Hepatocyte (in vitro differentiated cells): Measurements from ENCODE around the gene SHISA4. TPM values are rescaled to one million over a fixed set of nuclear protein-coding genes. Genes with fewer than 3 reads are reported as not detected.

ENCODE experiments used
- DNase-seq: peaks from one replicate; pipeline ENCODE4 v3.0.0-alpha.2; 2016; ENCODE audit warnings: low spot score
- H2AFZ ChIP-seq: fragments of 200-600 bp; sonication (generic); 2 replicates; pipeline ENCODE4 v1.6.0; 2016; ENCODE audit warnings: antibody characterized with exemption, mild to moderate bottlenecking
- H3K27ac ChIP-seq: fragments of 200-600 bp; sonication (generic); 2 replicates; pipeline ENCODE4 v1.5.1; 2016; ENCODE audit warnings: mild to moderate bottlenecking
- H3K27me3 ChIP-seq: fragments of 200-600 bp; sonication (generic); 2 replicates; pipeline ENCODE4 v1.6.1; 2016
- H3K36me3 ChIP-seq: fragments of 200-600 bp; sonication (generic); replicated peaks from 2 replicates; pipeline ENCODE4 v1.5.1; 2016; ENCODE audit warnings: low read depth; ENCODE audit not compliant: insufficient read depth
- H3K4me1 ChIP-seq: fragments of 200-600 bp; sonication (generic); 2 replicates; pipeline ENCODE4 v1.5.1; 2016; ENCODE audit warnings: mild to moderate bottlenecking, moderate library complexity; ENCODE audit not compliant: insufficient read depth
- H3K4me2 ChIP-seq: fragments of 200-600 bp; sonication (generic); 2 replicates; pipeline ENCODE4 v1.6.0; 2016
- H3K4me3 ChIP-seq: fragments of 200-600 bp; sonication (generic); 2 replicates; pipeline ENCODE4 v1.5.1; 2016; ENCODE audit warnings: mild to moderate bottlenecking
- H3K79me2 ChIP-seq: fragments of 200-600 bp; sonication (generic); 2 replicates; pipeline ENCODE4 v1.6.0; 2017; ENCODE audit warnings: mild to moderate bottlenecking
- H3K9me2 ChIP-seq: fragments of 200-600 bp; sonication (generic); replicated peaks from 2 replicates; pipeline ENCODE4 v1.6.0; 2017; ENCODE audit warnings: mild to moderate bottlenecking; ENCODE audit not compliant: insufficient read depth
- H3K9me3 ChIP-seq: fragments of 200-600 bp; sonication (generic); 2 replicates; pipeline ENCODE4 v1.5.1; 2016; ENCODE audit warnings: low read depth, mild to moderate bottlenecking
- H4K20me1 ChIP-seq: fragments of 200-600 bp; sonication (generic); 2 replicates; pipeline ENCODE4 v1.6.0; 2016; ENCODE audit warnings: mild to moderate bottlenecking; ENCODE audit not compliant: insufficient read depth, poor library complexity, severe bottlenecking
- EZH2 ChIP-seq: fragments of 200-600 bp; sonication (generic); IDR thresholded peaks from 2 replicates; pipeline ENCODE4 v1.6.1; 2016; ENCODE audit warnings: antibody characterized with exemption, mild to moderate bottlenecking, borderline replicate concordance
- EZH2phosphoT487 ChIP-seq: fragments of 200-600 bp; sonication (generic); IDR thresholded peaks from one replicate; pipeline ENCODE4 v1.6.1; 2018; ENCODE audit warnings: antibody characterized with exemption, mild to moderate bottlenecking, low read depth, moderate library complexity; ENCODE audit not compliant: unreplicated experiment, severe bottlenecking
- WGBS: methylation state at CpG from one replicate; pipeline ENCODE4 v1.1.6; 2016; ENCODE audit warnings: low lambda C conversion rate; ENCODE audit errors: missing lambda C conversion rate; 5-methylcytosine and 5-hydroxymethylcytosine counted together
- polyA plus RNA-seq: library from polyadenylated mRNA; unstranded; fragments of >200 nt; fragmentation: Nextera tagmentation; extraction: Ambion mirVana; gene quantifications from 2 replicates; pipeline ENCODE4 v1.2.1, GENCODE V29; 2016
- total RNA-seq: library from RNA; depleted of rRNA; stranded (reverse); fragments of >200 nt; gene quantifications from 2 replicates; pipeline ENCODE4 v1.2.3, GENCODE V29; 2014
- TF ChIP-seq, protein P1 (sequence below): fragments of 200-600 bp; sonication (generic); IDR thresholded peaks from 2 replicates; pipeline ENCODE4 v1.5.1; 2016; ENCODE audit warnings: antibody characterized with exemption, mild to moderate bottlenecking; ENCODE audit not compliant: poor library complexity

Gene SHISA4
- total and polyA plus RNA-seq, 2 experiments from 2014 or later, result 10.2 to 24.0 TPM

DNA sequence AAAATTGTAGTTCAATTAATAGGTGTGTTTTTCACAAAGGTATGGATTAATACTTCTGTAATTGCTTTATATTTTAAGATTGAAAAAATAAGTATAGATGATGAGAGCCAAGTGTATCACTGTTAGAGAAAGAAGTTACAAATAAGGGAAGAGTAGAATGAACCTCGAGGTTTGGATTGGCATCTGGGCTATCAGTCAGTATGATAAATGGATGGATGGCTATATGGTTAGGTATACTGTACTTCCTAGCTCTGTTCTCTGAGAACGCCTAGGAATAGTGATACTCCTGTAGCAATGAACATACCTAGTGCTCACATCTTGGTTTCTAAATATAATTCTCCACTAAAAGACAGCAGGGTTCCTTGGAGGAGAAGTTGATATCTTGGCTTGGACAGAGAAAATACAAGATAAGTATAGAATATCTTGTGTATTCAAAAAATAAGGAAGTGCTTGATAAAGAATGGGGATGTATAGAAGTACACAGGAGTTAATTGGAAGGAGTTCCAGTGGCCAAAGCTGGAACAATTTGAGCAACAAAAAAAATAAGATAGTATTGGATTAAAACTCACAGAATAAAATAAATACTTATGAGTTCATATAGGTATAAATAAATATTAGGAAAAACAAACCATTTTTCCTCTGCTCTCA lies 47.3 kb upstream of the SHISA4 start:
- no peak for TF ChIP-seq EZH2phosphoT487
- TF ChIP-seq, protein P1, sequence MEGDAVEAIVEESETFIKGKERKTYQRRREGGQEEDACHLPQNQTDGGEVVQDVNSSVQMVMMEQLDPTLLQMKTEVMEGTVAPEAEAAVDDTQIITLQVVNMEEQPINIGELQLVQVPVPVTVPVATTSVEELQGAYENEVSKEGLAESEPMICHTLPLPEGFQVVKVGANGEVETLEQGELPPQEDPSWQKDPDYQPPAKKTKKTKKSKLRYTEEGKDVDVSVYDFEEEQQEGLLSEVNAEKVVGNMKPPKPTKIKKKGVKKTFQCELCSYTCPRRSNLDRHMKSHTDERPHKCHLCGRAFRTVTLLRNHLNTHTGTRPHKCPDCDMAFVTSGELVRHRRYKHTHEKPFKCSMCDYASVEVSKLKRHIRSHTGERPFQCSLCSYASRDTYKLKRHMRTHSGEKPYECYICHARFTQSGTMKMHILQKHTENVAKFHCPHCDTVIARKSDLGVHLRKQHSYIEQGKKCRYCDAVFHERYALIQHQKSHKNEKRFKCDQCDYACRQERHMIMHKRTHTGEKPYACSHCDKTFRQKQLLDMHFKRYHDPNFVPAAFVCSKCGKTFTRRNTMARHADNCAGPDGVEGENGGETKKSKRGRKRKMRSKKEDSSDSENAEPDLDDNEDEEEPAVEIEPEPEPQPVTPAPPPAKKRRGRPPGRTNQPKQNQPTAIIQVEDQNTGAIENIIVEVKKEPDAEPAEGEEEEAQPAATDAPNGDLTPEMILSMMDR, result no peak
- no peak for TF ChIP-seq EZH2
- peaks cover 98% of the 10 kb centered on the region for H3K79me2 ChIP-seq
- no peak for DNase-seq

DNA sequence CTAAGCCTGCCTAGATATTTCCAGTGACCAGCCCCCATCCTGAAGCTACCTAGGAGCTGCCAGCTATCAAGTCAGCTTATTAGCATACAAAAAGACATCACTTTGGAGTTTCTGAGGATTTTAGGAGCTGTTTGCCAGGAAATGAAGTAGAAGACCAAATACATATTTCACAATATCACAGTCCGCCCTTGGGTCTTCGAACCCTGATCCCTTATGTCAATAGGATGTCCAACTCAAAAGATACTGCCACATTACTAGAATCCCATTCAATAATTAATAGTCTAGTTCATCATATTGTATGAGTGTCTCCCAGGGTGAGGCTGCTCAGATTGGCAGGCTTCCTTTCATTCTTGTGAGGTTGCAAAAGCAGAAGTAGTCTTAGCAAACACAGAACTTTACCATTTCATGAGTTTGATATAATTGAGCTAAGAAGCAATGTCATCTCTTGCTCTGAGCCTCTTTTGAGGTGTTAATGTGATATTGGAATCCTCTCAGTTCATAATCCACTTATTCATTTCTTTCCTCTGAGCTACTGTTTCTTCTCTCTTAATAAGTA lies 46.1 kb upstream of the SHISA4 start:
- no peaks in the 10 kb centered on the region for H3K9me2 ChIP-seq
- H3K27ac ChIP-seq, result no peak overlapping the region
- WGBS, result 94% methylated on average over 2 of the region's 2 CpGs
- no peak overlapping the region for H3K4me2 ChIP-seq
- TF ChIP-seq EZH2phosphoT487 (no peak), EZH2 (no peak)
- TF ChIP-seq, protein P1, result no peak
- H4K20me1 ChIP-seq, result no peaks in the 10 kb centered on the region
- no peaks in the 10 kb centered on the region for H3K9me3 ChIP-seq
- H3K4me1 ChIP-seq, result no peaks in the 10 kb centered on the region
- peaks cover 93% of the 10 kb centered on the region for H3K79me2 ChIP-seq
- H2AFZ ChIP-seq, result no peak overlapping the region
- no peaks in the 10 kb centered on the region for H3K36me3 ChIP-seq
- no peaks in the 10 kb centered on the region for H3K27me3 ChIP-seq
- no peak overlapping the region for H3K4me3 ChIP-seq
- DNase-seq, result no peak

More for the DNA sequence above, 47.3 kb upstream of the SHISA4 start:
- no peak overlapping the region for H3K27ac ChIP-seq
- H3K9me2 ChIP-seq, result no peaks in the 10 kb centered on the region
- H3K27me3 ChIP-seq, result no peaks in the 10 kb centered on the region
- H3K36me3 ChIP-seq, result no peaks in the 10 kb centered on the region
- no peak overlapping the region for H2AFZ ChIP-seq
- H3K9me3 ChIP-seq, result no peaks in the 10 kb centered on the region
- H4K20me1 ChIP-seq, result no peaks in the 10 kb centered on the region
- no peak overlapping the region for H3K4me2 ChIP-seq
- no peaks in the 10 kb centered on the region for H3K4me1 ChIP-seq
- no peak overlapping the region for H3K4me3 ChIP-seq
- 94% methylated on average over 2 of the region's 2 CpGs for WGBS

DNA sequence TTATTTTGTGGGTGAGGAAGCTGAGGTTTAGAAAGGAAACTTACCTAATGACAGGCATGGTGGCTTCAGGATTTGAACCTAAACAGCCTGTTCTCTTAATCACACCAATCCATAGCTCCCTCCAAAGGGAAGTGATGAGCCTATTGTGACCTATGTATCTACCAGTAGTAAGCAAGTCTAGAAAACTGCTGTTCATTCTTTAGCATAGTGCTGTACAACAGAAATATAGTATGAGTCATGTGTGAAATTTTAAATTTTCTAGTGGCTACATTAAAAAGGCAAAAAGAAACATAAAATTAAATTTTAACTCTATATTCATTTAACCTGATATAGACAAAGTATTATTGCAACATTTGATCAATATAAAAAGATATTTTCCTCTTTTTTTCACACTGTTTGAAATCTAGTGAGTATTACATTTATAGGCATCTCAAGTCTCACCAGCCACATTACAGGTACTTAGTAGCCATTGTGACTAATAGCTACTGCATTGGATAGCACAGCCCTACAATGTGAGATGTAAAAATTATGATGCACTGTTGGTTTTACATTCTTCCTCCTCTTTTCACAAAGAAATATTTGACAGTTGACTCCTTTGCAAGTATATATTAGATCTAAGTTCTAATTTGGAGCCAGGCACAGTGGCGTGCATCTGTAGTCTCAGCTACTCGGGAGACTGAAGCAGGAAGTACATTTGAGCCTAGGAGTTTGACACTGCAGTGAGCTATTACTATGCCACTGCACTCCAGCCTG lies 43.2 kb upstream of the SHISA4 start:
- no peak overlapping the region for H3K27ac ChIP-seq
- H3K4me1 ChIP-seq, result no peaks in the 10 kb centered on the region
- no peak overlapping the region for H3K4me2 ChIP-seq
- no peak overlapping the region for H2AFZ ChIP-seq
- H3K27me3 ChIP-seq, result no peaks in the 10 kb centered on the region
- H3K4me3 ChIP-seq, result no peak overlapping the region
- 79% methylated on average over 2 of the region's 2 CpGs for WGBS
- TF ChIP-seq EZH2phosphoT487 (no peak), EZH2 (no peak)
- TF ChIP-seq, protein P1, result no peak
- H3K9me3 ChIP-seq, result no peaks in the 10 kb centered on the region
- H3K9me2 ChIP-seq, result no peaks in the 10 kb centered on the region
- peaks cover 3% of the 10 kb centered on the region for H4K20me1 ChIP-seq
- DNase-seq, result no peak
- H3K36me3 ChIP-seq, result no peaks in the 10 kb centered on the region
- peaks cover 68% of the 10 kb centered on the region for H3K79me2 ChIP-seq
